ENCODE data around the gene SLC22A5.

Gene SLC22A5

DNA sequence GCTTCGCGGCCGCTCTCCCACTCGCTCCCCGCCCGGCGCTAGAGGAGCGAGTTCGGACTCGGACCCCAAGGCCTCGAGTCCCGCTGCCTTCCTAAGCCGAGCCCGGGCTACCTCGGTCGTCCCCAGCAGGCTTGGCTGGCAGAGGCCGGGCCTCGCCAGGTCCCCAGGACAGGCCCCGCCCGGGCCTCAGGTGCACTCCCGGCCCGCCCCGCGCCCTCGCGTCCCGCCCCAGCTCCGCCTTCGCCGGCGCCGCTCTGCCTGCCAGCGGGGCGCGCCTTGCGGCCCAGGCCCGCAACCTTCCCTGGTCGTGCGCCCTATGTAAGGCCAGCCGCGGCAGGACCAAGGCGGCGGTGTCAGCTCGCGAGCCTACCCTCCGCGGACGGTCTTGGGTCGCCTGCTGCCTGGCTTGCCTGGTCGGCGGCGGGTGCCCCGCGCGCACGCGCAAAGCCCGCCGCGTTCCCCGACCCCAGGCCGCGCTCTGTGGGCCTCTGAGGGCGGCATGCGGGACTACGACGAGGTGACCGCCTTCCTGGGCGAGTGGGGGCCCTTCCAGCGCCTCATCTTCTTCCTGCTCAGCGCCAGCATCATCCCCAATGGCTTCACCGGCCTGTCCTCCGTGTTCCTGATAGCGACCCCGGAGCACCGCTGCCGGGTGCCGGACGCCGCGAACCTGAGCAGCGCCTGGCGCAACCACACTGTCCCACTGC is at the start of gene SLC22A5:
TSS of gene SLC22A5 (plus strand) at position 237 of the 707 bp plus-strand sequence. CDS start at position 500, 263 bp downstream.
- peak; percentile 95 for DNase-seq

GRCh38 chr5:132319975-132320374 is 49.5 kb upstream of the SLC22A5 start:
- no peak for DNase-seq

- DNase-seq, result no peak
Observed at GRCh38 chr5:132321109-132321721, 48.3 kb upstream of the SLC22A5 start.

DNA sequence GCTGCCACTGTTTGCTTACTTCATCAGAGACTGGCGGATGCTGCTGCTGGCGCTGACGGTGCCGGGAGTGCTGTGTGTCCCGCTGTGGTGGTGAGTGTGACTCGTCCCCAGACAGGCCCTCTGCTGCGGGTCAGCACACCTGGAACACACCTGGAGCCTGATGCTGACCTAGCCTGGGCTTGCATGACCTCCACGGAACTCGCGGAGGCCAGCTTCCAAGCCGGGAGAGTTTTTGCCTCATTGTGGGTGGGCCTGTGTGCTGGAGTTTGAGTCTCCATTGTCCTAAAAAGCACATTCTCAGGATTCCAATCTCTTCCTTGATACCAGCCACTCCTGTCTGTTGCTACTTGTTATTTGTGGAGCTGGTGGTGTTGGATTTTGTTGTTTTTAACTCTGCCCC is 47.2 kb upstream of the SLC22A5 start:
- DNase-seq, result no peak

DNA sequence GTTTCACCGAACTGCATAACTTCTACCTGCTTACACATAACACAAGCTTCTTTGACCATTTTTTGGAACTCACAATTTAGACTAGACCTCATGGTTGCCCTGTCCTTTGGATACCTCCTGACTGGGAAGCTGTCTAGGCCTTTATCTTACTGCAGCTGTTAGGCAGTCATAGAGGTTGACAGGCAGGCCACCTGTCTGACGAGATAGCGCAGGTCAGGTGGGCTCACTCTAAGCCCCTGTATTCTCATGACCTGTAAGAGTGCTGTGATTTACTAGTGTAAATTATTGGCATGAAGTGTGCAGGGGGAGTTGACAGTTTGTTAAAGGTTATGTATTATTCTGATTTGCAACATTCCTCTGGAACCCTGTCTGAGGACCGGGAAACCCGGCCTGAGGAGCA is 46.3 kb upstream of the SLC22A5 start:
- no peak for DNase-seq

- DNase-seq, result no peak
Observed at GRCh38 chr5:132325691-132326090, 43.8 kb upstream of the SLC22A5 start.

- no peak for DNase-seq
Observed at GRCh38 chr5:132327252-132327955, 42.1 kb upstream of the SLC22A5 start.

GRCh38 chr5:132334812-132335211 is 34.7 kb upstream of the SLC22A5 start:
- DNase-seq, result peak; percentile 89

DNA sequence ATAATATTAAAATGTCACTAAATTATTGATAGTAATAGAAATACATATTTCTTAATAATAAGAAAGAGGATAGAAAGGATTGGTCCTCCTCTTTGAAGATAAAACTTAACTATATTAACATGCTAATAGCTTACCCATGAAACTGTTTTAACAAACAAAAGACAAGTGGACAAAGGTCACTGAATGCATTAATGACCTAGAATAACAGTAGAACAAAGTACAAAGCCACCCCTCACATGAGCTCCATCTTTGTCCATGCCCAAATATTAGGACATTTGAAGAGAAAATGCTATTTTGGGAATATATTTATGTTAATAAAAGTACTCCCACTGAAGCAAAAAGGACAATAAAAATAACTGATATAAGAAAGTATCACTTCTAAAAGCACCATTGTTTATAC is 34.1 kb upstream of the SLC22A5 start:
- DNase-seq, result peak; percentile 42

DNA sequence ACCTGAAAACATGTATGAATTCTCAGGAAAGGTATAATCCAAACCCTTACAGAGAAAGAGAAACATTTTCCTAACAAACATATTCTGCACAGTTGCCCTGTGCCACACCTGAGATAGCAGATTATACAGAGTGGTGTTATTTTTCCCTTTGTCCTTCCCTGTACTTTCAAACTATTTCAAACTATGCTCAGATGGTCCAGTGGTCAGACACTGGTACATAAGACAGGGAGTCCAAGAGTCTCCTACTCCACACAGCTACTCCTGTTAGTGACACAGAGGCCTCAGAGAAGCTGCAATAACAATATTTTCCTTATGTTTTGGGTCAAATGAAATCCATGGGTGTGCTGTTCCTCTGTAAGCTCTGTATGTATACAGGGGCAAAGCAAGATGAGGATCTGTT is 30.0 kb upstream of the SLC22A5 start:
- no peak for DNase-seq

DNA sequence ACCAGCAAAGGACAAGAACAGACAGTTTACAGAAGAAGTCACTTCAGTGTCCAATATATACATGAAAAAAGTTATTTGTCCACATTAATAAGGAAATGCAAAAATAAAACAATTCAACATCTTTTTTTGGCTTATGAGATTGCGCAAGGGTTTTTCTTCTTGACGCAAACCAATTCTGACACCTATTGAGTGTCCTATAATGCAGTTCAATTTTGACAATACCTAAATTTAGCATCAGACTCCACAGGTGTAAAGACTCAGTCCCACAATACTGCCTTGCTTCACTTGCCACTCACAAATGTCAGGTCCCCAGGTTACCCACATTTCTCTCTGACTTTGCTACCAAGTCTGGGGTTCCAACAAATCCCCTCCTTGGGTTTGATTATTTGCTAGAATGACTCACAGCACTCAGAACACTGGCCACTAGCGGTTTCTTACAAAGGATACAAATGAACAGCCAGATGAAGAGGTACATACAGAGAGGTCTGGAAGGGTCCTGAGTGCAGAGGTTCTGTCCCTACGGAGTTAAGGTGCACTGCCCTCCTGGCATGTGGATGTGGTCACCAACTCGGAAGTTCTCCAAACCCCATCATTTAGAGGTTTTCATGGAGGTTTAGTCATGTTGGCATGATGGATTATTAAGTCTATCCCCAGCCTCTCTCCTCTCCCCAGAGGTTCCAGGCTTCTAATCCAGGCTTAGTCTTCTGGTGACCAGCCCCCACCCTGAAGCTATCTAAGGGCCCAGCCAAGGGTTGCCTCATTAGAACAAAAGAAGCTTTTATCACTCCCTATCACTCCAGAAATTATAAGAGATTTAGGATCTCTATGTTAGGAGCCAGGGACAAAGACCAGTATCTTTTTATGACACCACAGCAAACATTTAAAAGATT is 27.0 kb upstream of the SLC22A5 start:
- DNase-seq, result peak; percentile 41

DNA sequence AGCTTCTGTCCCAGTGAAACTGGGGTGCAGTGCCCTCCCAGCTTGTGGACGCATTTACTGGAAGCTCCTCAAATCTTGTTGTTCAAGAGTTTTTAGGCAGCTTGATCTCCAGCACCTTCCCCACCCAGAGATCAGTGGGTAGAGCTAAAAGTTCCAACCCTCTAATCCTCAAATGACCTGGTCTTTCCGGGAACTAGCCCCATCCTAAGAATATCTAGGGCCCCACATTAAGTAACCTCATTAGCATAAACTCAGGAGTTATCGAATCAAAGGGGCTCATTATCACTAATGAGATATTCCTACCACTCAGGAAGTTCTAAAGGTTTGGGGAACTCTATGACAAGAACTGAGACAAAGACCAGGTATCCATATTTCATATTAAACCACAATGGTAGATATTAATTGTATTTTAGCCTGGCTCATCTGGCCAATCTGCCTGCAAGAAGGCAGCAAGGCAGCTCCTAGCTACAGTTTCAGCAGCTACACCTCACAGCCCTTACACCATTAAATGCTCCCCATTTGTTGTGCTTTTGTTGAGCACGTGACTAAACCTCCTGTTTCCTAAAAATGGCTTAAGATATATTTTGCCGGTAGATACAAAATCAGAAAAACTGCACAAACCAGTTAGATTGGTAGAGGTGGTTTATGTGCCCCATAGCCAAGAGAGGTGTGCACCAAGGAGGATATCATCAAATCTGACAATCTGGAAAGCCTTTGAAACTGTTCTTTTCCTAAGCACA is 24.6 kb upstream of the SLC22A5 start:
- no peak for DNase-seq

DNA sequence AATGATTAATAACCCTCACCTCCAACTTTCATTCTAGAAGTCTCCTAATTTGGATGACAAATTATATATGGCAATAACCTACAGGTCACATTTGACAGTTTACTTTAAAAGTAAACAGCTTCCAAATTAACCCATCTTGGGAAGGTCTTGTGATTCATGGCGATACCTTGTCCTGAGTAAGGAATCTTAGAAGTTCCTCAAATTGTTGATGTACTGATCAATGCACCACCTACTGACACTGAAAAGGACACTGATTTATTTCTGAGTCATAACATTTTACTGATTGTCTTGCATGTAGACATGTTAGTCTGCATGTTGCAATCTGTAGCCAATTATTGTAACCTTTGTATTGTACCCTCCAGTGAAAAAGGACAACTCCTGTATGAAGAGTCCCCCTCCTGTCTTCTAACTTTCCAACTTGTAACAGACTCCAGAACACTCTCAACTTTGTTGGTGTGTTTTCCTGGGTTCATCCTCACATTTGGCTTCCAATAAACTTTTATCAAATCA is 16.0 kb upstream of the SLC22A5 start:
- no peak for DNase-seq

DNA sequence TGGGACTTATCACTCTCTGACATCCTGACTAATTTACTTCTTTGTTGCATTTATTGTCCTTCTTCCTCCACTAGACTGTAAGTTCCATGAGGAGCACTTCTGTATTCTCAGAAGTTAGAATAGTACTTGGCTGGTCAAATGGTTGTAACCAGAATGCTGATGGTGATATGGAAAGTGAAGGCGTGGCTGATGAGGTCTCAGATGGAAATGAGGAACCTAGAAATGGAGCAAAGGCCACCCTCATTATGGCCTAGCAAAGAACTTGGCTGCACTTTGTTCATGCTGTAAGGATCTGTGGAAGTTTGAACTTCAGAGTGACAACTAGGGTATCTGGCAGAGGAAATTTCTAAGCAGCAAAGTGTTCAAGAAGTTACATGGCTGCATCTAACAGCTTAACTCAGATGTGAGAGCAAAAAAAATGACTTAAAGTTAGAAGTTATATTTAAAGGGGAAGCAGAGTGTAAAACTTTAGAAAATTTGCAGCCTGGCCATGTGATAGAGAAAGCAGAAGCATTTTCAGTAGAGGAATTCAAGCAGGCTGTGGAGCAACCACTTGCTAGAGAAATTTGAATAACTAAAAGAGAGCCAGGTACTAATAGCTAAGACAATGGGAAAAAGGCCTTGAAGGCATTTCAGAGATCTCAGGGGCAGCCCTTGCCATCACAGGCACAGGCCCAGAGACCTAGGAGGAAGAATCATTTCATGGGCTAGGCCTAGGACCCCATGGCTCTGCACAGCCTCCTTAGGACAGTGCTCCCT is 14.9 kb upstream of the SLC22A5 start:
- no peak for DNase-seq

- no peak for DNase-seq
Observed at GRCh38 chr5:132355140-132355765, 14.3 kb upstream of the SLC22A5 start.

DNA sequence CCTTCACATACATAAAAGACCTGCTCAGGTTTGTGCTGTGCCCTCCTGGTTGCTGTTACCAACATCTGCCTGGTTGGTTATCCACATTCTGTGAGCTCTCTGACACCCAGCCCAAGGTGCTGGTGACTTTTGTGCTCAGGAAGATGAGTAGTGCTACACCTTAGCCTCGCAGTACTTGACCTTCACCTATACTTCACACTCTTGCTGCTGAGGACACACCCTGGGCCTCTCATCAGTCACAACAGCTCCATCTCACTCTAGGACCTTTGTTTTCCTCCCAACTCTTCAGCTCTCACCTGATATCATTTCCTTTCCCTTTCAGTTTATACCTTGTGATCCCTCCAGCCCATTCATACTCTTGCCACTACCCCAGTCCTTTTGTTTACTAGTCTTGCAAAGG is 10.7 kb upstream of the SLC22A5 start:
- no peak for DNase-seq

DNA sequence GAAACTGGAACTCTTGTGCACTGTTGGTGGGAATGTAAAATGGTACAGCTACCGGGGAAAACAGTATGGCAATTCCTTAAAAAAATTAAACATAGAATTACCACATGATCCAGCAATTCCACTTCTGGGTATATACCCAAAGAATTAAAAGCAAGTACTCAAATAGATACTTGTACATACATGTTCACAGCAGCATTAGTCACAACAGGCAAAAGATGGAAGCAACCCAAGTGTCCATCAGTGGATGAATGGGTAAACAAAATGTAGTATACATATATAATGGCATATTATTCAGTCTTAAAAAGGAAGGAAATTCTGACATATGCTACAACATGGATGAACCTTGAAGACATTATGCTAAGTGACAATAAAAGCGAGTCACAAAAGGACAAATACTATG is 7.4 kb upstream of the SLC22A5 start:
- no peak for DNase-seq

DNA sequence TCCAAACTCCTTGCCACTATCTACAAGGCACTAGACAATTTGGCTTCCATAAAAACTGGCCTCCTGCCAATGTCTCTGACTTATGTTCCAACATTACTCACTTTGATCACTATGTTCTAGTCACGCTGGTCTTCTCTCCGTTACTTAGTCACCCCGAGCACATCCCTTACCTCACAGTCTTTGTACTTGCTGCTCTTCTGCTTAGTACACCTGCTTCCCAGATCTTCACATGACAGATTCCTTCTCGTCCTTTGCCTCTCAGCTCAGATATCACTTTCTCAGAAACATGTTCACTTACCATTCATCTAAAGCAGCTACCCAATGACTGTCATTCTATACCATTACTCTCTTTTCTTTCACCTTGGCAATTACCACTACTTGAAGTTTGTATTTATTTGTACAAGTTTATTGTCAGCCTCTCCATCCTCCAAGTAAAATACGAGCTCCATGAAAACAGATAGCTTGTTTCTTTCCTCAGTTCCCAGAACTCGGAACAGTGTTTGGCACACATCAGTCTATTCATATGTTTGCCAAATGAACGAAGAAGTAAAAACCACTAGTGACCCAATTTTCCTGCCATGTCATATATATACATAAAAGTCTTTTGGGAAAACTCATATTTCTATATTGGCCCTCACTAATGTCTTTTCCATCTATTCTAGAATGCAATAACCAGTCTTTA is 5.9 kb upstream of the SLC22A5 start:
- peak; percentile 21 for DNase-seq

DNA sequence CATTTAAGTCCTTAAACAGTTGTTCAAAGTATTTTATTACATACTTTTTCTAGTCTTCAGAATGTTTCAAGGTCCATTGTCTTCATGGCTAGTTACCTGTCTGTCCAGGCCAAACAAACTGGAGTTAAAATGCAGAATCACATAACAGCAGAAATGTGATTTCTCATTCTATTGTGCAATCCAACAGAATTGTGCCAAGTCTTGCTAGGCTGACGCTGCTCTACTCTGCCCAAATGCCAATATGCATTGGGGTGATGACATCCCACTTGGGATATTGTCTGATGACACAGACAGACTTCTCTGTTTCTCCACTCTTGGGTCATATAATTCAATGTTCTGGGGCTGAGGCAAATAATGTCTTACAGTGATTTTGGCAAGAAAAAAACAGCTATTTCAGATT is 5.2 kb upstream of the SLC22A5 start:
- DNase-seq, result no peak

GRCh38 chr5:132365213-132365612 is 4.3 kb upstream of the SLC22A5 start:
- DNase-seq, result no peak

Measured in DMS53 (cell line).